Dermis blood vessel endothelial cell (primary cell): ENCODE data around the gene LDLRAD4. TPM values are rescaled to one million over a fixed set of nuclear protein-coding genes. Genes with fewer than 3 reads are reported as not detected.
A peak's percentile ranks its signal among the peaks of the same experiment; 100 is the strongest.

ENCODE experiments used
- DNase-seq: peaks from one replicate; pipeline ENCODE4 v3.0.0; 2010
- total RNA-seq: library from RNA; depleted of rRNA; stranded (reverse); fragments of >200 nt; gene quantifications from 2 replicates; pipeline ENCODE4 v1.2.3, GENCODE V29; 2014

LDLRAD4 gene
- total RNA-seq, 1 donor from 2014 or later: 20.1 TPM

DNA sequence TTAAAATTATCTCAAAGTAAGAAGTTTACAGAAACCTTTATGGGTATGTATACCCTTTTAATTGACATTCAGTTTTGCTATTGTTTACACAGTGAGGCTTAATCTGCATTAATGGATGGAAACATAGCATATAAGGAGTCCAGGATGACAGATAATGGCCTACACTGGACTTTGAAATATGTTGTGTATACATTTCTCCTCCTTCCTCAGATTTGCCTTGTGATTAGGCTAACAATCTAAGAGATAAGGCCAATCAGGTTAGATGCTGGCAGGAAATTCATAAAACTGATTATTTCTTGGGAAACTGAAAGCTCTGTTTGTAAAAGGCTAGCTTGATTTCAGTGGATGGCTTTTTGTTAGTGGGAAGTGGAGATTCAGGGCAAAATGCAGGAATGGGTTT is 191.9 kb downstream of the LDLRAD4 start:
- DNase-seq: no peak

DNA sequence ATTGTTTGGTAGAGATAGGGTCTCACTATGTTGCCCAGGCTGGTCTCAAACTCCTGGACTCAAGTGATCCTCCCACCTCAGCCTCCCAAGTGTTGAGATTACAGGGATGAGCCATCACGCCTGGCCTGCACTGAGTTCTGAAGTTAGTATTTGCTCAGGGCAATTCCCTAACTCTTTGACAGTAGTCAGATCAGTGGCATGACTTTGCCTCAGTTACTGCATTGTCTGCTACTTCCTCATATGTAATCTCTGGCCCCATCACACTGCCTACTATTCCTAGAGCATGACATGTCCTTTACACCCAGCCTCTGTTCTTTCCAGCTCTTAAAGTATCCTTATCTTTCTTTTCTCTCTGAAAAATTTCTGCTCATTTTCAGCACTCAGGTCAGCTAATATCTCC is 193.5 kb downstream of the LDLRAD4 start:
- no peak for DNase-seq

DNA sequence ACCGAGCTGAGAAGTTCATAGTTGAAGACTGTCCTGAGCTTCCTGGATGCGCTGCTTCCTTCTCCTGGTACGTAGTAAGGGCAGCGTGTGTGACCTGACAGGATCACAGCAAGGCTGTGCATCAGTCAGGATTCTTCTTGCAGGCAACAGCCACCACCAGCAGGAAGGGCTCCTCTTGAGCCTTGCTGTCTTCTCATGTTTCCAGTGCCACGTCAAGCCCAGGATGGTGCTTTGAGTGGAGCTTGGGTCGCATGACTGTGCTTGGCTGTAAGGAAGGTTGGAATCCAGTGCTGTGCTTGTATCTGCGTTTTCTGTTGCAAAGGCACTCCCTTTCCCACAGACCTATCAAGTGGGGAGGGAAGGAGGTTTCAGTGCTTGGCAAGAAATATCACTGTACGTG is 194.3 kb downstream of the LDLRAD4 start:
- DNase-seq: no peak

DNA sequence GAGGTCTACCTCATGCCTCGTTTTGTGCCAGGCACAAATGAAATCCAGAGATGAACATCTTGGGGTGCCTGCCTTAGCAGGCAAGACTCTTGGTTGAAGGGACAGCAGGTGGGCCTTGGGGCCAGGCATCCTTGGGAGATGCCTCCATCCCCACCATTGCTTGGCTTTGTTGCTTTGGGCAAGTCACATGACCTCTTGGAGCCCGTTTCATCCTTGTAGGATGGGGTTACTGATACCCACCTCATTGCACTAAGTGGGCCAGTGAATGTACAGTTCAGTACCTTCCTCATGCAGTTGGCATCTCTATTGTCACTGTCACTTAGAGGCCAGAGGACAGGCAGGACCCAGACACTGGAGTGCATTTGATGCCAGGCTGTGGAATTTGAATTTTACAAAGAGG is 195.5 kb downstream of the LDLRAD4 start:
- DNase-seq: no peak

DNA sequence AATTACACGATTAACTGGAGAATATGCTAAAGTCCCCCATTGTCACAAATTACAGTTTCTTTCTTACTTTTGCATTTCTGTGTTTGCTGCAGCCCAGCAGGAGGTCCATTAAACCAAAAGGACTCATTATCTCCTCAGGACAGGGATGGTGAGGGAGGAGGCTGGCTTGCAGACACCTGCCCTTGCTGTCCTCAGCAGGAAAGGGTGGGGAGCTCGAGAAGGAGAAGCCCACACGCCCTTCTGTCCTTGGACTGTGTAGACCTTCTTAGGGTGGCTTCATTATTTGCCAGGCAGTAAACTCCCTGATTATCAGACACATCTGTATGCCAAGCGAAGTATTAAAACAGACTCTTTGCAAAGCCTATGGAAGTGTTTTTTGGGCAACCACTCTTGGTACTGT is 196.0 kb downstream of the LDLRAD4 start:
- no peak for DNase-seq

DNA sequence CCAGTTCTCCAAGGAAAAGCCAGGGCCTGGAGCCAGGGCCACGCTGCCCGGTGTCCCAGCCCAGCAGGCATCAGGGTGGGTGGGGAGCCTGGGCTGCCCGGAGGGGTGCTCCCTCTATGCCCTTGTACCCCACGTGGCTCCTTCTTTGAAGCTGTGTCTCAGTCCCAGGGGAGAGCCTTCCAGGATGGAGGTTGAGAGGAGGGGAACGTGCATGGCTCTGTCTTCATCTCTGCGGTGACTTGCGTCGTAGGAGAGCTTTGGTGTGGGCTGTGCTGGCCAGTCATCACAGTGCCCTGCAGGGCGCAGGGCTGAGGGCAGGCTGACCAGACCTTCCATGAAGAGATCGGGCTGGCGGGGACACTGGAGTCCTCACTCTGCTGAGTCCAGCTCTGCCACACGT is 197.2 kb downstream of the LDLRAD4 start:
- no peak for DNase-seq

DNA sequence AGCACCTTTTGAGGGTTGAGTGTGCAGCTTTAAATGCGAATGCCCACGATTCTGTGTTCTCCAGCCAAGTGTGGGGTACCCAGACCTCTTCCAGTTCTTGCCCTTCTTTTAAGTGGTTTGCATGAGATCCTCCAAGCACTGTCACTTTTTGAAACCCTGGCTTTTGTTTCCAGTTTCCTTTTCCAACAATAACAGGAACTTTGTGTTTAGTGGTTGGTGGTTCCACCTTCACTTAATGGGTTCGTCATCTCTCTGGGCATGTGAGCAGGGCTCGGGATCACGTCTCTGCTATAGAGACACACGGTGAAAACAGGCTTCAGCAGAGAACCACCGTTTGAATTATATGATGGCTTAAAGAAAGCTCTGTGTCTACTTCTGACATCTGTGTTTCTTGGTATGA is 197.6 kb downstream of the LDLRAD4 start:
- peak; percentile 85 for DNase-seq

DNA sequence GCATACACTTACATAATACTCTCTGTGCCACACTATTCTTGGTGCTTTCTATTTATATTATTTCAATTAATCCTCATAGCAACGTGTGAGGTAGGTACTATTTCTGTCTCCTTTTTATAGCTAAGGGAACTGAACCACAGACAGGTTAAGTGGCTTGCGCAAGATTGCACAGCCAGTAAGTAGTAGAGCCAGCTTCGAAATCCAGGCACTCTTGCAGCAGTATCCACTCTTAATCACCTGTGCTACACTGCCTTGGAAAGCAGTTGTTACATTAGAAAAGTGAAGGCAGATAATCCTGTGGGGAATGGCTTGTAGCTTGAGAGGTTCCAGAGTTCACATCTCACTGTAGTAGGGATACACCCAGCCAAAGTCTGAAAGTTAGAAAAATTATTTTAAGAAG is 198.3 kb downstream of the LDLRAD4 start:
- peak; percentile 15 for DNase-seq

DNA sequence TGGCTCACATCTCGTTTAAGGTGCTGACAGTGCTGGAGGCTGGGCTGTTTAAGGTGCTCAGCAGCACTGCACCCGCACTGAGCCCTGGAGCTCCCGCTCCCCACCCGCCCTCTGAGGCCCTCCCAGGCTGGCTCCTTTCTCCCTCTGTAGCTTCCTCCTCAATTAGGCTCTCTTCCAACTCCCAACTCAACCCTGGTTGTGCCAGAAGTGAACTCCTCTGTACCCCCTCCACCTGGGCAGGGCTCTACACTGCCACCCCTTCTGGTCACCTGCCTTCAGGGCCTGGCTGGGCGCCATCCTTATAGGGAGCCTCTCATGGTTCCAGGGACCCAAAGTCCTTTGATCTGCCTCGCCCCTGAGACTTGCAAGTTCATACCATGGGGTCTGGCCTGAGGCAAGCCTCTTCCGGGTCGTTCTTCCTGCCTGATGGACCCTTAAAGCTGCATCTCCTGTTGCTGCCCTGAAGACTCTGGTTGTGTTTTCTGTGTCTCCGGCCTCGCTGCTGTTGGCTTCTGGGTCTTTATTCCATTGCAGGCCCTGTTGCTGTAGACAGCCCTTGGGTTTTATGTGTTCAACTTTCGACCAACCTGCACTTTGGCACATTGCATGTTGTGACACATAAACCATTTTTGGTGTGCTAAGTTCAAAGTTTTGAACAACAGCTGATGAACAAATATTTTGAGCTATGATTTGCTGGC is 199.6 kb downstream of the LDLRAD4 start:
- no peak for DNase-seq

DNA sequence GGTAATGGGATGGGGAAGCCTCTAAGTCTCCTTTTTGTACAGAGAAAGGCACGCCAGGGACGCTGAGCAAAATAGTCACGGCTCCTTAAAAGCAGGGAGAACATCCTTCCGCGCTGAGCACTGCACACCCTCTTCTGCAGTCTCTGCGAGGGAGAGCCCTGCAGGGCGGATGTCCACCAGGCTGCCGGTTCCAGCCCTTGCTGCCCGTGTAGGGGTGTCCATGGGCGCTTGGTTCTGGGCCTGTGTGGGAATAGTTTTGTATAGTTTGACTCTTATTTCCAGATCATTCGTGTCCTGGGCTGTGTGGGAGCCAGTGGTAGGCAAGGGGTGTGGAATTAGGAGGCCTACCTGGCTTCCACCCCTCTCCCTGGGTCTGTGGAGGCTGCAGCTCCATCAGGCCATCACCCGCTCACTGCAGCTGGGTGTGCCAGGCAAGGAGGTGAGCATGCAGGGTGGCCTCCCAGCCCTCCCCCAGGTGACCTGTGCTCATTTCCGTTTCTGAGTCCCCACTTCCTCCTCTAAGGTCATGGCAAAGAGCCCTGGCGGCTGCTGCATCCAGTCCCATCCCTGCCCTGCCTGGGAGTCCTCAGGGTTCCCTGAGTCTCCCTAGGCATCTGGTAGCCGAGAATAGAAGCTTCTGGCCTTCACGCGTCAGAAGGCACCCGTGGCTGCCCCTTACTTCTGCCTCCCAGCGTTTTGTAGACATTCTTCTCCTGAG is 202.6 kb downstream of the LDLRAD4 start:
- no peak for DNase-seq

DNA sequence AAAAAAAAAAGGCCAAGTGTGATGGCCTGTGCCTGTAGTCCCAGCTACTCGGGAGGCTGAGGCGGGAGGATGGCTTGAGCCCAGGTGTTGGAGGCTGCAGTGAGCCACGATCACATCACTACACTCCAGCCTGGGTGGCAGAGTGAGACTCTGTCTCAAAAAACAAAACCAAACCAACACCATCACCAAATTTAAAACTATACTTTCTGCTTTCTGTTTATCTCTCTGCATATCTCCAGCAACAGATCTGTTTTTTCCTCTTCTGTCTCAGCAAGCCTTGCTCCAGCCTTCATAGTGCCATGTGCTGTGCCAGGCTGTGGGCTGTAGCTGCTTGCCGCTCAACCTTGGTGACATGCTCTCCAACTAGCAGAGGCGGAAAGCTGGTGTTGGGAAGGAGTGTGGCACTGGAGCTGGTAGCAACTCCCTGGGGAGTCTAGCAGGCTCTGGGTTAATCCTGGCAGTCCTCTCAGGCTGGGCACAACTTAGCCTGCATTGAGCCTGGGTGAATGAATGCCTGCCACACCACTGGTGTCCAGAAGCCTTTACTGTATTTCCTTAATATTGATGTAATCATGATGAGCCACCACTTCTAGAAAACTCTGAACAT is 204.1 kb downstream of the LDLRAD4 start:
- no peak for DNase-seq

DNA sequence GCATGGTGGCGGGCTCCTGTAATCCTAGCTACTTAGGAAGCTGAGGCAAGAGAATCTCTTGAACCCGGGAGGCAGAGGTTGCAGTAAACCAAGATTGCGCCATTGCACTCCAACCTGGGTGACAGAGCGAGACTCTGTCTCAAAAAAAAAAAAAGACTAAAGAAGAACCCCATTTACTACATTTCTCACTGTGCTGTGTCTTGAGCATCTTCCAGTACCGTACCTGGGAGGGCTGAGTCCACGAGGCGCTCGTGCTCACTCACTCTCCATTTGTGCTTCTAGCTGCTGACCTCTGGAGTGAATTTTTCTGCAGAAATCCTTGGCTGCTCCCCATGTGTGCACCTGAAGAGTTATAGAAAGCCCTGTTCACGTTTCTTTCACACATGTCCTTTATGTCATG is 204.8 kb downstream of the LDLRAD4 start:
- no peak for DNase-seq

DNA sequence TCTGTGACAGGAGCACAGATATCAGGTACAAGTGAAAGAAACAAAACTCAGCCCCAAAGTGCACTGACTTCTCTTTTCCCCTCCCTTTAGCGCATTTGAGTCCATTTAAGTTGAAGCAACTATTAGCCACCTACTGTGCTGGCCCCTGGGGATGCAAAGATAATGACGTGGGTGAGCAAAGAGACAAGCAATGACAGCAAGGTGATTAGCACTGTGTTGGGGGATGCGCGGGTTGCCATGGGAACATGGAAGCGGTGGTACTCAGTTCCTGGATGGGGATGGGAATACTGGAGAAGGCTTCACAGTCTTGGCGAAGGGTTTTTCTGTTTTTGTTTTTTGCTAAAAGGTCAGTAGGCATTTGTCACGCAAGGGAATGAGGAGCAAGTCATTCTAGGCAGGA is 205.8 kb downstream of the LDLRAD4 start:
- no peak for DNase-seq

DNA sequence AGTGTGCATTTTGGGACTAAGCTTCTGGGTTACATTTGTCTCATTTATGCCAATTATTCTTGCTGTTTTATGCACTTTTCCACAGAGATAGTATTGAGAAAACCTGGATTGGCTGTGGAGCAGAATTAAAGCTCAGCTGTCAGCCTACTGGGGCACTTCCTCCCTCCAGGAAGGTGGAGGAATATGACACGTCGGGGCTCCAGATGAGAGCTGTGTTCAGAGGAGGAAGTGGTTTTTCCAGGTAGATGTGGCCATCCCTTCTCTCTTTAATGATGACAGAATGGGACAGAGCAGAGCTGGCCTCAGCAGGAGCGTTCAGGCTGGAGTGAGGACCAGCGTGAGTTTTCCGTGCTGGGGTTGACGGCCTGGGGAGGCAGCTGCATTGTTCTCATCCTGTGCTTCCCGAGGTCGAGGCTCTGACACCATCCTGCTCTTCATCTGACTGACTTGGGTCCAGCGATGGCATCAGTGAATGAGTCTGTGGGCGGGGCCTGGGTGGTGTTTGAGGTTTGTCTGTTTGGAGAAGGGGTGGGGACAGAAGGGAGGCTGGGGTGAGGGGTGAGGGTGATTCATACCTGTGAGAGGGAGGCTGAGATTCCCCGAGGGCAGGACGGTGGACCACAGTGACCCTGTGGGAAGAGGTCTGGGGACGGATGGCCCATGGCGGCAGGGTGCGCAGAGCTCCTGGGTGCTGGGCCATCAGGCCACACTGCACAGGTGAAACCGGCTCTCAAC is 207.0 kb downstream of the LDLRAD4 start:
- peak; percentile 13 for DNase-seq

DNA sequence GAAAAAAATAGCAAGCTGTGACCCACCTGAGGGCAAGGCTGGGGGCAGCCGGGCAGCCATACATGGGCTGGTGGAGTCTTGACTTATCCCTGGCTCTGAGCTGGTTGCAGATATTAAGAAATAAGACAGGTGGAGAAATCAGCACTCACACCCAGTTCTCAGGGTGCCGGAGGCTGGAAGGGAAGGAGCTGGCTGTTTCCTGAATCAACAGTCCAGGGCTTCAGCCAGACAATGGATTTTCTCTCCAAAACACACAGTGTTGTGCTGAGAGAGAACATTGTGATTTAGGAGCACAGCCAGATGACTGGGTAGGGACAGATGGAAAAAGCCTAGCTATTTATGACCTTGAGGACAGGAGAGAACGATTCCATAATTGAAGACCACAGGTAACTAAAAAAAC is 208.8 kb downstream of the LDLRAD4 start:
- DNase-seq: peak; percentile 86

DNA sequence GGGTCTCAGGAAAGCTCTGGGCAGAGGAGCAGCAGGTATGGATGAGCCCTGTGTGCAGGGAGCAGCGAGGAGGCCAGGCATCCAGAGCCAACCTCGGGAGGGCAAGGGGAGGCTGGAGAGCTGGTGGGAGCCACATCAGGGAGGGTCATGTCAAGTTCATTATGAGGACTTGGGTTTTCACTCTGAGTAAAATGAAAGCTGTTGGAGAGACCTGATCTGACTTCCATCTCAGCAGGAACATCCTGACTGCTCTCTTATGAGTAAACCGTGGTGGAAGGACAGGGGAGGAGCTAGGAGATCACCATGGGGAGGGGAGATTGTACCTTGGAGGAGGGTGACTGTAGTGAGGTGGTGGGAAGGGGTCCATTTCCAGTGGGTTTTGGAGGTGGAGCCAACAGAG is 209.8 kb downstream of the LDLRAD4 start:
- no peak for DNase-seq

DNA sequence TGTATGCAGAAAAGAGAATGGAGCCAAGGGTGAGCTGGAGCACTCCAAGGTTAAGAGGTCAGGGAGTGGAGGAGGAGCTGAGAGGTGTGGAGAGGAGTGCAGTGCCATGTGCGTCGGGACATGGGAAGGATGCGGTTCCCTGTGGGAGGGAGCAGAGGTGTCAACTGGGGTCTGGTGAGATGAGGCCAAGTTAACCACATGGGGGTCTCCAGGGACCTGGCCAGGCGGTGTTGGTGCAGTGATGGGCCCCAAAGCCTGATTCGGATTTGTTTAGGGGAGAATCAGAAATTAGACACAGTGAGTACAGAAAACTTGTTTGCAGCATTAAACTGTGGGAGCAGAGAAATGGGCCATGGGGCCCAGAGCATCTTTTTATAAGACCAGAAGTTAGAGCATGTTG is 210.5 kb downstream of the LDLRAD4 start:
- no peak for DNase-seq

DNA sequence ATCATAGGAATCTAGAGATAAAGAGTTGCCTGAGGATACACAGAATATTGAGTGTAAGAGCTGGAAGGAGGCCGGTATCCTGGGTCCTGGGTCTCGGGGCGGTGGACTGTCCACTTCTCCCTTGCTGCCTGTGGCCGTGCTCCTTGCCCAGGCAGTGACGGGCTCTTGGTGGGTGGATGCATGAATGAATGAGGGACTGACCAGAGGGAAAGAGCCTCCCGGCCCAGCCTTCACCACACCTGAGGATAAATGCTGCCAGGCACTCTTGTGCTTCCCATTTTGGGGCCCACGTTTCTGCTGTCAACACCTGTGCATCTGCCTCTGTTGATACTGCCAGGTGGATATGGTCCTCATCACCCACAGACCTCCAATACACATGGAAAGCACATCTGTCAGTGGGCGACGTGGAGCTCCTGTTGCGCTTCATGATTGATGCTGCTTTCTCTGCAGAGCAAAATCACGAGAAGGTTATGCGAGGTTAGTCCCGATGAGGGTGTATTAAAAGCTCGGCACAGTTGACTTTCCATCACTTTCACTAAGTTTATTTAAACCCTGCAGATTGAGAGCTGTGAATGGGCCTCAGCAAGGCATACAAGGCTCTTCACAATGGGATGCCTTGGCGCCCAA is 211.4 kb downstream of the LDLRAD4 start:
- no peak for DNase-seq

DNA sequence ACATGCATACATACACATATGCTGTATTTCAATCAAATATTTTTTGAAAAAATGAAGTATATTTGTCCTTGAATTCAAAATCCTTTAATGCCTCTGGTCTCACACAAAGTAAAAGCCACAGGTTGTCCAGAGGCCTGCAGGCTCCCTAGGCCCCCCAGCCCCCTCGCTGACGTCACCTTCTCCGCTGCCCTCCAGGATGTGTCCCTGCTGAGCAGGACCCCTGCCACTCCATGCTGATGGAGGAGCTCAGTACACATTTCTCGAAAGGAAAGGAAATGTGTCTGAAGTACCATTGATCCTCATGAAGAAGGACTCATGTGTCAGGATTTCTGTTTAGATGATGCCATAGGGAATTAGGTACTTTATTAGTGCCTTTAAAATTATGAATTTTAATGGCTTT is 212.1 kb downstream of the LDLRAD4 start:
- no peak for DNase-seq

DNA sequence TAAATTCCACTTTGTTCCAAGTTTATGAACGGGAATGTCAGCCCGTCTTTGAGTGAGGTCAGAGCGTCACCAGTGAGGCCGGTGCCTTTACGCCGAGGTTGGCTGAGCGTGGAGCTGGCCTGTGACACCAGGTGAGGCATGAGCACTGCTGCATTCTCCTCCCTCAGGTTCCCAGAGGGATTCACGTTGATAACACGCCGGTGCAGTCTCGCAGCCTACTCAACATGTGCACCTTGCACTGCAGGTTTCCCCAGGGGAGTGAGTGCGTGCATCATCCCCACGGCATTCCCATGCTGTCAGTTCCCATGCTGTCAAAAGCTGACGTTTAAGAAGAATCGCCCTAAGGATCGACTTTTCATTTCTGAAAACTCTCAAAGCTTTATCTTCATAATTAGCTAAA is 213.3 kb downstream of the LDLRAD4 start:
- DNase-seq: no peak

DNA sequence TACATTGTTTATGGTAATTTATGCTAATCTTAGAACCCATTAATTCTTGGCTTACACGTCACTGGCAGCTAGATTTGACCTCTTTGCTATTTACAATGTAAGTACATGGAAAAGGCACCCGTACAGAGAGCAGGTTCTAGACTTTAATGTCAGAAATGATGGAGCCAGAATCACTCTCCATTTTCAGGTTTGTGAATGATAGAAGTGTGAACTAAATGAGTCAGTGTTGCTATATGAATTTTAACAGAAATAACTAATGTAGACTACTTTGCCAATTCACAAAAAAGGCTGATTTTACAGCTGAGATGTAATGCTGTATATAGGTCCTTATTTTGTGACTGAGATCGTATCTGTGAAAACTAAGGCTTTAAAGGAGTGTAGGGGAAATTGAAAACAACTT is 214.6 kb downstream of the LDLRAD4 start:
- DNase-seq: no peak

DNA sequence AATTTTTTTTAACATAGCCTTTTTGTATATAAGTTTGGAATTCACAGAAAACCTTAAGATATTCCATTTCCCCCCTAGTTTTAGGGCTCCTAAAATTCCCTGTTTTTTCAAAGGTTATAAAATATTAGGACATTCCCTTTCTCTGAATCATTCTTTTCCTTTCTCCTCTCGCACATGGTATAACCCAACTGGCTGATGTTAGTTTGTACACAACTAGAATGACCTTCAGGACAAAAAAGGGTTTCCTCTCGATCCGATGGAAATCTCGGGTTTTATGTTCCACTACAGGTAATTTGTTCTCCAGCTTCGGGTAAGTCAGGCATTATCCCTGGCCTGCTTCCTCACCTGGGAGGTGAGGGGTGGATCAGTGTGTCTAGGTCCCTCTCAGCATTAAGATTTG is 215.1 kb downstream of the LDLRAD4 start:
- peak; percentile 66 for DNase-seq

DNA sequence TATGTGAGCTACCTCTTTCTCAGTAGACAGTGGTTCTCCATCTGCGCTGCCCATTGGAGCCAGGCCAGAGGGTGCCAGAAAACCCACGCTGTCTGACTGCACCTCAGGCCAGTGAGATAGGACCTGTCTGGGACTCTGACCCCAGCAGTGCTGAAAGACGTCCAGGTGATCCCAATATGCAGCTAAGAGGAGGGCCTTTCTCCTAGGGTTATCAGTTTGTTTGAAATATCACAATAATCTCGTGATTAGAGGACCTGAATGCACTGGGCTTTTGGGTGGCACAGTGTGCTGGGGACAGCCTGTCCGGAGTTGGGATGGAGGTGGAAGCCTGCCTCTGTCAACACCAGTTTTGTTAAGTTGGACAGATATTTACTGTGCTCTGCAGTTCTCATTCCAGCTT is 216.3 kb downstream of the LDLRAD4 start:
- DNase-seq: no peak
